Osteocyte (in vitro differentiated cells): Measurements from ENCODE around the gene PDE1C. TPM values are rescaled to one million over a fixed set of nuclear protein-coding genes. Genes with fewer than 3 reads are reported as not detected.

ENCODE experiments used
- DNase-seq: peaks from one replicate; pipeline ENCODE4 v3.0.0; 2021; ENCODE audit warnings: mixed read lengths; ENCODE audit not compliant: unreplicated experiment; ENCODE audit errors: extremely low spot score
- H3K27ac Mint-ChIP-seq: one replicate; pipeline ENCODE4 v1.8.0; 2021; ENCODE audit warnings: mild to moderate bottlenecking, mixed read lengths; ENCODE audit not compliant: unreplicated experiment
- H3K27me3 Mint-ChIP-seq: one replicate; pipeline ENCODE4 v1.8.0; 2021; ENCODE audit warnings: mixed read lengths; ENCODE audit not compliant: unreplicated experiment
- H3K36me3 Mint-ChIP-seq: one replicate; pipeline ENCODE4 v1.8.0; 2021; ENCODE audit warnings: mixed read lengths; ENCODE audit not compliant: unreplicated experiment
- H3K4me1 Mint-ChIP-seq: one replicate; pipeline ENCODE4 v1.8.0; 2021; ENCODE audit warnings: mixed read lengths; ENCODE audit not compliant: unreplicated experiment
- H3K4me3 Mint-ChIP-seq: one replicate; pipeline ENCODE4 v1.8.0; 2021; ENCODE audit warnings: mild to moderate bottlenecking, moderate library complexity, mixed read lengths; ENCODE audit not compliant: unreplicated experiment
- H3K9me3 Mint-ChIP-seq: one replicate; pipeline ENCODE4 v1.8.0; 2021; ENCODE audit warnings: mixed read lengths; ENCODE audit not compliant: unreplicated experiment
- CTCF ChIP-seq: fragments of 200-600 bp; sonication (generic); IDR thresholded peaks from 2 replicates; pipeline ENCODE4 v1.5.0; 2021; ENCODE audit warnings: antibody characterized with exemption, mild to moderate bottlenecking, moderate library complexity
- total RNA-seq: library from RNA; stranded (reverse); gene quantifications from 2 replicates; pipeline ENCODE4 v1.2.1, GENCODE V29; 2021

Gene PDE1C
- total RNA-seq, 1 donor from 2014 or later, result 187 TPM

GRCh38 chr7:31894308-31894707 is 175.9 kb downstream of the PDE1C start:
- Mint-ChIP-seq H3K27ac (peak overlapping the region; percentile 81), H3K9me3 (no peaks in the 10 kb centered on the region), H3K4me1 (peaks cover 66% of the 10 kb centered on the region), H3K27me3 (no peaks in the 10 kb centered on the region), H3K4me3 (no peak overlapping the region), H3K36me3 (no peaks in the 10 kb centered on the region)
- DNase-seq, result no peak
- TF ChIP-seq CTCF, result no peak

- no peaks in the 10 kb centered on the region for H3K27me3 Mint-ChIP-seq
- H3K36me3 Mint-ChIP-seq, result no peaks in the 10 kb centered on the region
- no peak for TF ChIP-seq CTCF
- H3K9me3 Mint-ChIP-seq, result no peaks in the 10 kb centered on the region
- H3K4me3 Mint-ChIP-seq, result no peak overlapping the region
- H3K27ac Mint-ChIP-seq, result peak overlapping the region; percentile 81
- peaks cover 62% of the 10 kb centered on the region for H3K4me1 Mint-ChIP-seq
- DNase-seq, result no peak
These were observed 176.8 kb downstream of the PDE1C start for GRCh38 chr7:31893365-31893764.

- peak overlapping the region; percentile 8 for H3K27ac Mint-ChIP-seq
- H3K36me3 Mint-ChIP-seq, result peaks cover 2% of the 10 kb centered on the region
- peaks cover 58% of the 10 kb centered on the region for H3K4me1 Mint-ChIP-seq
- DNase-seq, result no peak
- no peak overlapping the region for H3K4me3 Mint-ChIP-seq
- no peak for TF ChIP-seq CTCF
- no peaks in the 10 kb centered on the region for H3K27me3 Mint-ChIP-seq
- no peaks in the 10 kb centered on the region for H3K9me3 Mint-ChIP-seq
These were observed 177.9 kb downstream of the PDE1C start for GRCh38 chr7:31892099-31892829.

- no peaks in the 10 kb centered on the region for H3K27me3 Mint-ChIP-seq
- H3K4me1 Mint-ChIP-seq, result peaks cover 61% of the 10 kb centered on the region
- TF ChIP-seq CTCF, result no peak
- H3K27ac Mint-ChIP-seq, result no peak overlapping the region
- no peaks in the 10 kb centered on the region for H3K9me3 Mint-ChIP-seq
- no peak for DNase-seq
- peaks cover 6% of the 10 kb centered on the region for H3K36me3 Mint-ChIP-seq
- no peak overlapping the region for H3K4me3 Mint-ChIP-seq
These were observed 179.4 kb downstream of the PDE1C start for GRCh38 chr7:31890766-31891165.

GRCh38 chr7:31890198-31890597 is 180.0 kb downstream of the PDE1C start:
- H3K36me3 Mint-ChIP-seq, result peaks cover 8% of the 10 kb centered on the region
- no peak overlapping the region for H3K4me3 Mint-ChIP-seq
- no peak for DNase-seq
- H3K9me3 Mint-ChIP-seq, result no peaks in the 10 kb centered on the region
- H3K27ac Mint-ChIP-seq, result peak overlapping the region; percentile 38
- no peak for TF ChIP-seq CTCF
- H3K27me3 Mint-ChIP-seq, result no peaks in the 10 kb centered on the region
- peaks cover 62% of the 10 kb centered on the region for H3K4me1 Mint-ChIP-seq
